GM10248 (cell line): Measurements from ENCODE around the gene NKX2-1.

Experiments used
- CTCF ChIA-PET: fragments of 300-600 bp; sonication (Branson Sonifier 250); formaldehyde crosslinking; extraction: SDS; loops from one replicate; lab custom pipeline; 2021; ENCODE audit warnings: antibody characterized with exemption; lab: Yijun Ruan, JAX
- POLR2A ChIA-PET: fragments of 350-650 bp; sonication (Branson Sonifier 250); formaldehyde crosslinking; extraction: SDS; loops from one replicate; lab custom pipeline; 2020; ENCODE audit warnings: antibody characterized with exemption; lab: Yijun Ruan, JAX
- DNase-seq: peaks from one replicate; pipeline ENCODE4 v3.0.0; 2012; ENCODE audit errors: extremely low spot score
- TF ChIP-seq, protein P1 (sequence below): IDR thresholded peaks from 2 replicates; pipeline ENCODE4 v1.5.1; 2012; ENCODE audit warnings: mild to moderate bottlenecking, low read depth; ENCODE audit errors: extremely low read depth, missing control alignments, control extremely low read depth

The NKX2-1 gene

DNA sequence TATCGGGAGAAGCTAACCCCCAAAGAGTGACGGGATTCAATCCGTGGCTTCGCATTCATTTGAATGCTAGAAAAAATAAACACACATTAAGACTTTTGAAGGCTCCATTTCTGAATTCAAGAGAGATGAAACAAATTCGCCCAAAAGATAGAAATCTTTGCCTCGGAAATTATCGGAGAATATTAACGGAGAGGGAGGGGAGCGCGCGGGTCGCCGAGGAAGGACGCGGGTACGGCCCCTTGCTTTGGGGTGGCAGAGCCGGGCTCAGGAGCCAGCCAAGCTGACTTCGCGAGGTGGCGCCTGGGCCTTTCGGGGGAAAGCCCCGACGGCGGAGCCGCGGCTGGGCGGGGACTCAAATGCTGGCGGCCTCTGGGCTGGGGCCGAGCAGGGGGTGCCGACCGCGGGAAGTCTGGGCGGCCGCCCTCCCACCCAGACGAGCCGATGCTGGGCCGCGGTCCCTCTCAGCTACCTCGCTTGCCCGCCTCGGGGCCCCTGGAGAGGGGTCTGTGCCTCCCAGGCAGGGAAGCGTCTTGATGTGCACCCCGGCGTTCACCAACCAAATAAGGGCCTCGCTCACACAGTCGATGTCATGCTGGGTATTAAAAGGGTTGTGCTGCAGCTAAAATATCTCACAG lies 14.7 kb downstream of the NKX2-1 start:
- TF ChIP-seq, protein P1, sequence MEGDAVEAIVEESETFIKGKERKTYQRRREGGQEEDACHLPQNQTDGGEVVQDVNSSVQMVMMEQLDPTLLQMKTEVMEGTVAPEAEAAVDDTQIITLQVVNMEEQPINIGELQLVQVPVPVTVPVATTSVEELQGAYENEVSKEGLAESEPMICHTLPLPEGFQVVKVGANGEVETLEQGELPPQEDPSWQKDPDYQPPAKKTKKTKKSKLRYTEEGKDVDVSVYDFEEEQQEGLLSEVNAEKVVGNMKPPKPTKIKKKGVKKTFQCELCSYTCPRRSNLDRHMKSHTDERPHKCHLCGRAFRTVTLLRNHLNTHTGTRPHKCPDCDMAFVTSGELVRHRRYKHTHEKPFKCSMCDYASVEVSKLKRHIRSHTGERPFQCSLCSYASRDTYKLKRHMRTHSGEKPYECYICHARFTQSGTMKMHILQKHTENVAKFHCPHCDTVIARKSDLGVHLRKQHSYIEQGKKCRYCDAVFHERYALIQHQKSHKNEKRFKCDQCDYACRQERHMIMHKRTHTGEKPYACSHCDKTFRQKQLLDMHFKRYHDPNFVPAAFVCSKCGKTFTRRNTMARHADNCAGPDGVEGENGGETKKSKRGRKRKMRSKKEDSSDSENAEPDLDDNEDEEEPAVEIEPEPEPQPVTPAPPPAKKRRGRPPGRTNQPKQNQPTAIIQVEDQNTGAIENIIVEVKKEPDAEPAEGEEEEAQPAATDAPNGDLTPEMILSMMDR, result no peak
- DNase-seq, result peak; percentile 34
- ChIA-PET CTCF (no interaction called here), POLR2A (no interaction called here)

DNA sequence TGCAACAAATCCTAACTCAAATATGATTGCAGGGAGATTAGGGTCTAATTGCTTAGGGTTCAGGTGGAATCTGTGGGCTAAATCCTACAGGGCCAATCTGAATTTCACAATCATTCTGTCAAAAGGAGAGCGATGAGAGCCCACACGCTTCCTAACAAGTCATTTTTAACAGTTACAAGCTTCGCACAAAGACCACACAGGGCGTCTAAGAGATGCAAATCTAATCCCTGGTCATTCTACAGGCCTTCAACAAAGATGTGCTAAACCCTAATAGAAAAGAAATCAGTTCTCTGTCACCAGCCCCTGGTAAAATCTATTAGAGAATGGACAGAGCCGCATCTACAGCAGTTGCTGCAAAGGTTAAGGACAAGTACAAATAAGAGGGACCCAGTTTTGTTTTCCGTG lies 15.3 kb downstream of the NKX2-1 start:
- ChIA-PET CTCF (no interaction called here), POLR2A (no interaction called here)
- no peak for DNase-seq
- TF ChIP-seq, protein P1, result no peak

DNA sequence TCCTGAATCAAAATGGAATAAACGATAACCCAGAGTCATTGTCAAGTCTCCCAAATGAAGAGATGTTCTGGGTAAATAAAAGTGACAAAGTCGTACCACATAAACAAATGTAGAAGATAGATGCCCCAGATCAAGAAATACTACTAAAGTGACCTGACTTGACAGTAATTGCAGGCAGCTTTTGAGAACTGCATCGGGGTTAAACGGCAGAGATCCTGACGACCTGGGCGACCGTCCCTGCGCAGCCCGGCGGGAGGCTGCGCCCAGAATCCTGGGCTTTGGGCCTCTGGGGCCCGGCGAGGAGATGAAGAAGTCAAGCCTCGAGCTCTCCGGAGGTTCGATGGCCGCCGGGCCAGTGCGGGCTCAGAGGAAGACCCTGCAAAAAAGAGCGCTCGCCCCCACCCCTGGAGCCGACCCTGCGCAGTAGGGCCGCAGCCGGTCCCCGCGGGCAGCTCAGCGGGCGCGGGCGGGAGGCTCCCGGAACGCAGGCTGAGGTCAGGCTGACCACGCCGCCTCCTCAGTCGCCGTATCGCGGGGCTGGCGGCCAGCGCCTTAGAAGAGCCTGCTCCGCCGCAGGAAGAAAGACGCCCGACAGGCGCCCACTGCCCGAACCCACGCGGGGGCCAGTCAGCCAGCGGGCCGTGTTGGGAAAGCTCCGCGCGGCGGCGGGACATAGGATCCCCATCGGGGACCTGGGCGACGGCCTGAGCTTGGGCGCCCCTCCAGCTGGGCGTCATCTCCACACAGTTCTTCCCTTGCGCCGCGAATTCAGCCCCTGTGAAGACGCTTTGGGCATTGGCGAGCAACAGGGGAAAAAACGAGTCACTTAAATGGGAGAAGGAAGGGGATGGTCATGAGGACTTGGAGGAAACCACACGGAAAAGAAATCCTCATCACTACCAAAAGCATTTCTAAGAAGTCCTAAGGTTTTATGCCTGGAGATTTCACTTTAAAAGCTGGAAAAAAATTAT lies 16.0 kb downstream of the NKX2-1 start:
- CTCF ChIA-PET, result no interaction called here
- peak; percentile 10 for DNase-seq
- TF ChIP-seq, protein P1, result no peak
- POLR2A ChIA-PET, result no interaction called here

DNA sequence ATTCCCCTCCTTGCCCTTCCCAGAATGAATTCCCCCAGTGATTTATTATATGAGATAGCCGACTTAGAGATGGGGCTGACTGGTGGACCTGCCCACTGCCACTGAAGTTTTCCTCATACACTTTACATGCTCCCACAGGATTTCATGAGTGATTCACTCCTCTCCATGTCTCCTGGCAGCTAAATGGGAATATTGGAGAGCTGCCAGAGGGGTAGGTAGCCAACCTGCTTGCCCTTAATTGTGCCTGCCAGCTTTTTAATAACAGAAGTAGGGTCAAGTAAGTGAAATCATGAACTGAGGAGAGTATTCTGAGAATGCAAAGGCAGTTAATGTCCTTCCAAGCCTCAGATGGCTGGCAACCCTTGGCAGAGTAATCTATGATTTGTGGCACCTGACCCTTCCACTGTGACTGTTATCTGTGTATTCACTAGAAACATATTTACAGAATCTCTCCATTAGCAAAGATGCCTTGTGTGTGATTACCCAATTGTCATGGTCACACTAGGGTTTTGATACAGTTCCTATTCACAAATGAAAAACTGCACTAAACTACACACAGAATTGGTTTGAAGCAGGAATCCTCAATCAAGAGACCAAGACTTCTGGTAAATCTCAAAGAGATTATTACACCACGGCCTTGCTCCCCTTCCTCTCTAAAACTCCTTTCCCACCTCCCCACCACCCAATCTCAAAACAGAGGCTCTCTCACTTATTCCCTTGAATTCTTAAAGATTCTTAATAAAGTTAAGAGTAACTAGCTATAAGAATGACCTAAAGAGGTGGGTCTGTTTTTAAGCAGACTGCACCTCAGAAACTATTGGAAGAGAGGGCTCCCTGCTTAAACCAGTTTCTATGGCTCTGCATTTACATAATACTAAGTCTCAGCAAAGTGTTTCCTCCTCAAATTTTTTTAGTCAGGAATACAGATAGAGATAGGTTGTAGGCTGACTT lies 17.2 kb downstream of the NKX2-1 start:
- TF ChIP-seq, protein P1, result no peak
- POLR2A ChIA-PET, result no interaction called here
- DNase-seq, result no peak
- CTCF ChIA-PET, result no interaction called here

DNA sequence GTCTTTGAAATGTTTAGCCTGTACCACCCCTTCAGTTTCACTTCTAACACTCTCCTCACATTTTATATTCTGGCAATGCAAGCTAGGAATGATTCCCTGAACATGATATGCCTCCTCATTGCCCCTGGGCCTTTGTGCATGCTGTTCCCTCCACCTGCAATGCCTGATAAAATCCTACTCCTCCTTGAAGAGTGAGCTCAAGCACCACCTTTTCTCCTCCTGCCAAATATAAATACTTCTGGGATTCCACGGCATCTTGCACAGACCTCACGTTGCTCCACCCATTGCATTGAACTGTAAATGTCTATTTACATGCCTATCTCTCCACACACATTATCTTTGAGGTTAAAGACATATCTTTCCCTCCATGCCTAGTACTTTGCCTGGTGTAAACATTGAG lies 21.1 kb downstream of the NKX2-1 start:
- POLR2A ChIA-PET, result no interaction called here
- no peak for DNase-seq
- TF ChIP-seq, protein P1, result no peak
- CTCF ChIA-PET, result no interaction called here

DNA sequence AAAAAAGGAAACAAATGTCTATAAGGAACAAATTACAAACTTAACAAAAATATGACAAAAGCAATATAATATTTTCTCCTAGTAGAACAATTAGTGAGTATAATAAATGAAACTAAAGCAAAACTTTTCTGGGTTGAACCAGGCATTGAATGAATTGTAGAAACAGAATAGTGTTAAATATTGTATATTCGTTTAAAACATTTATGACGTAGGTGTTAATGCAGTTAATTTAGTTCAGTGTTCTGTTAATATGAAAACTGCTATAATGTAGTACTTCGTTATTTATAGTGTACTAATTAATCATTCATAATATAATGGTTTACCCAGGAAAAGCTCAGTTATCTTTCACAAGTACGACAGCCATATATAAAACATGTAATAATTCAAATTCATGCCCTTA lies 23.7 kb downstream of the NKX2-1 start:
- POLR2A ChIA-PET, result no interaction called here

More for the DNA sequence above, 23.7 kb downstream of the NKX2-1 start:
- DNase-seq, result no peak
- TF ChIP-seq, protein P1, result no peak
- CTCF ChIA-PET, result no interaction called here
